H9 (cell line): ENCODE measurements around the gene DIAPH2. TPM values are rescaled to one million over a fixed set of nuclear protein-coding genes. Genes with fewer than 3 reads are reported as not detected.
A peak's percentile ranks its signal among the peaks of the same experiment; 100 is the strongest.

Experiments
- DNase-seq: peaks from one replicate; pipeline ENCODE4 v3.0.0-alpha.2; 2017
- H2AFZ ChIP-seq: one replicate; pipeline ENCODE4 v1.6.1; 2013; ENCODE audit warnings: mild to moderate bottlenecking, low read length, control low read depth, moderate library complexity
- H2AK5ac ChIP-seq: 2 replicates; pipeline ENCODE4 v1.6.1; 2013; ENCODE audit warnings: low read length, control low read depth, mixed read lengths; ENCODE audit not compliant: insufficient read length
- H2BK120ac ChIP-seq: one replicate; pipeline ENCODE4 v1.6.1; 2013; ENCODE audit warnings: low read depth, mild to moderate bottlenecking, low read length, control low read depth, inconsistent platforms; ENCODE audit not compliant: poor library complexity, severe bottlenecking
- H2BK12ac ChIP-seq: 2 replicates; pipeline ENCODE4 v1.6.1; 2013; ENCODE audit warnings: low read length, control low read depth, mixed read lengths, low read depth; ENCODE audit not compliant: insufficient read length
- H2BK15ac ChIP-seq: 2 replicates; pipeline ENCODE4 v1.6.1; 2013; ENCODE audit warnings: low read depth, low read length, control low read depth
- H2BK20ac ChIP-seq: one replicate; pipeline ENCODE4 v1.6.1; 2013; ENCODE audit warnings: low read depth, mild to moderate bottlenecking, low read length, control low read depth, inconsistent platforms; ENCODE audit not compliant: poor library complexity, severe bottlenecking
- H2BK5ac ChIP-seq: 2 replicates; pipeline ENCODE4 v1.6.1; 2013; ENCODE audit warnings: low read length, control low read depth, mixed read lengths; ENCODE audit not compliant: insufficient read length
- H3K14ac ChIP-seq: 2 replicates; pipeline ENCODE4 v1.6.1; 2013; ENCODE audit warnings: low read length, control low read depth; ENCODE audit not compliant: insufficient read depth
- H3K18ac ChIP-seq: 2 replicates; pipeline ENCODE4 v1.6.1; 2013; ENCODE audit warnings: low read depth, mild to moderate bottlenecking, mixed read lengths, low read length, control low read depth; ENCODE audit not compliant: insufficient read length
- H3K23ac ChIP-seq: 2 replicates; pipeline ENCODE4 v1.6.1; 2013; ENCODE audit warnings: low read length, control low read depth, mixed read lengths, low read depth; ENCODE audit not compliant: insufficient read length
- H3K23me2 ChIP-seq: 2 replicates; pipeline ENCODE4 v1.6.1; 2013; ENCODE audit warnings: low read depth, mild to moderate bottlenecking, mixed read lengths, low read length, control low read depth; ENCODE audit not compliant: insufficient read length, poor library complexity, severe bottlenecking
- H3K27ac ChIP-seq: 2 replicates; pipeline ENCODE4 v1.5.1; 2013; ENCODE audit warnings: low read length, control low read depth, mixed read lengths, low read depth; ENCODE audit not compliant: insufficient read length
- H3K27me3 ChIP-seq: 2 replicates; pipeline ENCODE4 v1.6.1; 2013; ENCODE audit warnings: low read length, control low read depth, inconsistent platforms; ENCODE audit not compliant: insufficient read depth
- H3K4ac ChIP-seq: 2 replicates; pipeline ENCODE4 v1.6.1; 2013; ENCODE audit warnings: low read depth, mild to moderate bottlenecking, control low read depth, inconsistent platforms, low read length, moderate library complexity
- H3K4me1 ChIP-seq: 2 replicates; pipeline ENCODE4 v1.6.1; 2013; ENCODE audit warnings: low read length, control low read depth, inconsistent platforms; ENCODE audit not compliant: insufficient read depth
- H3K4me2 ChIP-seq: 2 replicates; pipeline ENCODE4 v1.6.1; 2013; ENCODE audit warnings: low read length, control low read depth, mixed read lengths; ENCODE audit not compliant: insufficient read length, insufficient read depth
- H3K56ac ChIP-seq: 2 replicates; pipeline ENCODE4 v1.6.1; 2013; ENCODE audit warnings: low read depth, mild to moderate bottlenecking, mixed read lengths, low read length, control low read depth; ENCODE audit not compliant: insufficient read length
- H3K79me1 ChIP-seq: 2 replicates; pipeline ENCODE4 v1.6.1; 2013; ENCODE audit warnings: low read depth, mild to moderate bottlenecking, moderate library complexity, low read length, control low read depth, inconsistent platforms; ENCODE audit not compliant: insufficient read depth, poor library complexity, severe bottlenecking
- H3K79me2 ChIP-seq: 2 replicates; pipeline ENCODE4 v1.6.1; 2013; ENCODE audit warnings: low read length, control low read depth, inconsistent platforms; ENCODE audit not compliant: insufficient read depth
- H3K9ac ChIP-seq: 2 replicates; pipeline ENCODE4 v1.6.1; 2013; ENCODE audit warnings: low read length, control low read depth, mixed read lengths; ENCODE audit not compliant: insufficient read length; ENCODE audit errors: extremely low read depth
- H3K9me3 ChIP-seq: one replicate; pipeline ENCODE4 v1.6.1; 2013; ENCODE audit warnings: low read depth, low read length, inconsistent platforms; ENCODE audit not compliant: control insufficient read depth
- H3T11ph ChIP-seq: one replicate; pipeline ENCODE4 v1.6.1; 2013; ENCODE audit warnings: mild to moderate bottlenecking, low read length, control low read depth, inconsistent platforms
- H4K20me1 ChIP-seq: one replicate; pipeline ENCODE4 v1.6.1; 2013; ENCODE audit not compliant: control insufficient read depth, insufficient read length, insufficient read depth
- H4K5ac ChIP-seq: 2 replicates; pipeline ENCODE4 v1.6.1; 2013; ENCODE audit warnings: low read depth, mild to moderate bottlenecking, mixed read lengths, low read length, control low read depth; ENCODE audit not compliant: insufficient read length
- H4K8ac ChIP-seq: replicated peaks from 2 replicates; pipeline ENCODE4 v1.6.1; 2013; ENCODE audit warnings: low read length, control low read depth, mixed read lengths, low read depth; ENCODE audit not compliant: insufficient read length
- H4K91ac ChIP-seq: 2 replicates; pipeline ENCODE4 v1.6.1; 2013; ENCODE audit warnings: low read depth, mild to moderate bottlenecking, moderate library complexity, mixed read lengths, low read length, control low read depth; ENCODE audit not compliant: insufficient read length
- H3K27ac Mint-ChIP-seq, 3 experiments: 2 replicates in 2 of 3; 3 replicates in 1 of 3; pipeline ENCODE4 v1.8.0; 2020 to 2021; ENCODE audit warnings: mixed read lengths in 3 of 3, mild to moderate bottlenecking in 1 of 3, moderate library complexity in 1 of 3
- H3K27me3 Mint-ChIP-seq: 2 replicates; pipeline ENCODE4 v1.8.0; 2021; ENCODE audit warnings: low read depth, mild to moderate bottlenecking, moderate library complexity, mixed read lengths
- H3K36me3 Mint-ChIP-seq, 3 experiments: 2 replicates in 2 of 3; 3 replicates in 1 of 3; pipeline ENCODE4 v1.8.0; 2020 to 2021; ENCODE audit warnings: low read depth in 3 of 3, mixed read lengths in 3 of 3; ENCODE audit not compliant: insufficient read depth in 1 of 3
- H3K4me1 Mint-ChIP-seq, 2 experiments: 2 replicates each; pipeline ENCODE4 v1.8.0; 2020; ENCODE audit warnings: mixed read lengths in 2 of 2
- H3K4me3 Mint-ChIP-seq, 2 experiments: 2 replicates in 1 of 2; 3 replicates in 1 of 2; pipeline ENCODE4 v1.8.0; 2020 to 2021; ENCODE audit warnings: mild to moderate bottlenecking in 2 of 2, mixed read lengths in 2 of 2, moderate library complexity in 1 of 2
- H3K9me3 Mint-ChIP-seq, 2 experiments: 2 replicates in 1 of 2; 3 replicates in 1 of 2; pipeline ENCODE4 v1.8.0; 2020; ENCODE audit warnings: mild to moderate bottlenecking in 2 of 2, mixed read lengths in 2 of 2, moderate library complexity in 1 of 2
- WGBS: extraction: QIAGEN DNeasy Blood & Tissue Kit; methylation state at CpG from one replicate; pipeline ENCODE4 v1.1.7; 2013; ENCODE audit warnings: missing lambda C conversion rate, low lambda C conversion rate, mixed read lengths; ENCODE audit not compliant: insufficient read length; ENCODE audit errors: extremely low coverage; 5-methylcytosine and 5-hydroxymethylcytosine counted together
- total RNA-seq: library from RNA; stranded (reverse); gene quantifications from 2 replicates; pipeline ENCODE4 v1.2.1, GENCODE V29; 2021
- TF ChIP-seq, protein P1 (sequence below): fragments of 200-600 bp; sonication (generic); conservative IDR thresholded peaks from 3 replicates; pipeline ENCODE4 v1.8.0; 2021; ENCODE audit warnings: antibody characterized with exemption, mild to moderate bottlenecking

The DIAPH2 gene
- total RNA-seq, 1 experiment from 2014 or later = 45.4 TPM

DNA sequence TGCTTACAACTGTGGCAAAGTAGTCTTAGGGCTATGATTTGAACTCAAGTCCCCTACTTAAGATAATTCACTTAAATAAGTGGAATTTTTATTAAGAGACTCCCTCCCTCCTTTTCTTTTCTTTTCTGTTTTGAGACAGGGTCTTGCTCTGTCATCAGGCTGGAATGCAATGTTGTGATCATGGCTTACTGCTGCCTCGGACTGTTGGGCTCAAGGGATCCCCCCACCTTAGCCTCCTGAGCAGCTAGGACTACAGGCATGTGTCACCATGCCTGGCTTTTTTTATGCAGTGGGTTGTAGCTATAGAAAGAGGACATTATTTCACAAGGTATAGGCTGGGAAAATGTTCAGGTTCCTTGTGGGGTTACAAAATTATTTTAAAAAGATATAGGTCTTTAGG lies 19.2 kb downstream of the DIAPH2 start:
- no peak overlapping the region for H2BK5ac ChIP-seq
- no peaks in the 10 kb centered on the region for H3K79me2 ChIP-seq
- no peak overlapping the region for H3K56ac ChIP-seq
- no peak overlapping the region for H2BK20ac ChIP-seq
- no peak overlapping the region for H3K23ac ChIP-seq
- DNase-seq = no peak
- peaks cover 35 to 46% of the 10 kb centered on the region in 2 experiments for H3K4me1 Mint-ChIP-seq
- no peak overlapping the region for H3K4ac ChIP-seq
- no peaks in the 10 kb centered on the region; a peak in 1 of 7 replicates for H3K36me3 Mint-ChIP-seq
- H2BK15ac ChIP-seq = no peak overlapping the region
- H3K14ac ChIP-seq = no peak overlapping the region
- H4K20me1 ChIP-seq = no peaks in the 10 kb centered on the region
- no peak overlapping the region for H2BK120ac ChIP-seq
- H2AK5ac ChIP-seq = no peak overlapping the region
- H3K27me3 Mint-ChIP-seq = no peaks in the 10 kb centered on the region
- H3K9me3 ChIP-seq = no peaks in the 10 kb centered on the region
- no peak overlapping the region for H2AFZ ChIP-seq
- no peak overlapping the region for H3T11ph ChIP-seq
- H4K91ac ChIP-seq = no peak overlapping the region
- peak overlapping the region in 1 of 3 experiments; percentile 4; a peak in 1 of 7 replicates for H3K27ac Mint-ChIP-seq
- H3K27ac ChIP-seq = no peak overlapping the region
- H4K5ac ChIP-seq = no peak overlapping the region
- H4K8ac ChIP-seq = no peak overlapping the region
- no peaks in the 10 kb centered on the region for H3K79me1 ChIP-seq
- H3K4me1 ChIP-seq = no peaks in the 10 kb centered on the region
- H3K23me2 ChIP-seq = no peaks in the 10 kb centered on the region
- no peak overlapping the region for H3K9ac ChIP-seq
- no CpG with 5 or more reads among the region's 1 CpG for WGBS
- H2BK12ac ChIP-seq = no peak overlapping the region
- H3K27me3 ChIP-seq = no peaks in the 10 kb centered on the region
- TF ChIP-seq, protein P1, sequence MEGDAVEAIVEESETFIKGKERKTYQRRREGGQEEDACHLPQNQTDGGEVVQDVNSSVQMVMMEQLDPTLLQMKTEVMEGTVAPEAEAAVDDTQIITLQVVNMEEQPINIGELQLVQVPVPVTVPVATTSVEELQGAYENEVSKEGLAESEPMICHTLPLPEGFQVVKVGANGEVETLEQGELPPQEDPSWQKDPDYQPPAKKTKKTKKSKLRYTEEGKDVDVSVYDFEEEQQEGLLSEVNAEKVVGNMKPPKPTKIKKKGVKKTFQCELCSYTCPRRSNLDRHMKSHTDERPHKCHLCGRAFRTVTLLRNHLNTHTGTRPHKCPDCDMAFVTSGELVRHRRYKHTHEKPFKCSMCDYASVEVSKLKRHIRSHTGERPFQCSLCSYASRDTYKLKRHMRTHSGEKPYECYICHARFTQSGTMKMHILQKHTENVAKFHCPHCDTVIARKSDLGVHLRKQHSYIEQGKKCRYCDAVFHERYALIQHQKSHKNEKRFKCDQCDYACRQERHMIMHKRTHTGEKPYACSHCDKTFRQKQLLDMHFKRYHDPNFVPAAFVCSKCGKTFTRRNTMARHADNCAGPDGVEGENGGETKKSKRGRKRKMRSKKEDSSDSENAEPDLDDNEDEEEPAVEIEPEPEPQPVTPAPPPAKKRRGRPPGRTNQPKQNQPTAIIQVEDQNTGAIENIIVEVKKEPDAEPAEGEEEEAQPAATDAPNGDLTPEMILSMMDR = no peak
- no peaks in the 10 kb centered on the region for H3K9me3 Mint-ChIP-seq
- no peak overlapping the region for H3K18ac ChIP-seq
- no peak overlapping the region for H3K4me3 Mint-ChIP-seq
- no peak overlapping the region for H3K4me2 ChIP-seq
